ENCODE data around the gene EIF2B4.

- TF ChIP-seq CTCF (IDR thresholded peaks at IDR 0.05) (no peak), POLR2A (IDR thresholded peaks at IDR 0.05) (no peak)
Measured at GRCh38 chr2:27353762-27354596, 16.2 kb downstream of the EIF2B4 start.

Data from gastroesophageal sphincter (tissue), 3 donors.